ENCODE data around the gene GRN. TPM values are rescaled to one million over a fixed set of nuclear protein-coding genes. Genes with fewer than 3 reads are reported as not detected.

GRN gene
- total and polyA plus RNA-seq, 2 of the 8 experiments (the other 6 are each of a cell fraction or from before 2014, with no cell fraction given), result 108 to 387 TPM

GRCh38 chr17:44324571-44325275 is 20.4 kb upstream of the GRN start, which contains the start of gene SLC25A39 (continued):
- TF ChIP-seq POLR2A (IDR thresholded peaks at IDR 0.05; ENCODE audit: control extremely low read depth in 1 of 2, low read depth in 2 of 2, low read length in 2 of 2), result peak in 1 of 2 experiments; percentile 56; a peak in 1 of 3 replicates
- TF ChIP-seq CTBP2 (IDR thresholded peaks at IDR 0.05; ENCODE audit: borderline replicate concordance, insufficient read depth, insufficient read length, low read length), result no peak
- peak; percentile 16; the same call in 1 of the 2 replicates for TF ChIP-seq CREB1 (IDR thresholded peaks at IDR 0.05)
- TF ChIP-seq TCF12 (IDR thresholded peaks at IDR 0.05; ENCODE audit: low read depth, low read length), result no peak
- peak; percentile 82 to 86; a peak in 3 of 4 replicates for TF ChIP-seq SIN3A (conservative IDR thresholded peaks at IDR 0.05 in 1 of 2, IDR thresholded peaks at IDR 0.05 in 1 of 2; ENCODE audit: low read depth in 1 of 2, low read length in 2 of 2)
- no peak for TF ChIP-seq FOSL1 (IDR thresholded peaks at IDR 0.05; ENCODE audit: insufficient read depth, low read depth, low read length)
- peak; percentile 71 for TF ChIP-seq ASH2L (IDR thresholded peaks at IDR 0.05; ENCODE audit: low read length)
- no peak for TF ChIP-seq CBX8 (IDR thresholded peaks at IDR 0.05; ENCODE audit: borderline replicate concordance, low read depth, low read length)
- no peak for TF ChIP-seq CHD1 (IDR thresholded peaks at IDR 0.05; ENCODE audit: low read depth, low read length)
- TF ChIP-seq HDAC2 (IDR thresholded peaks at IDR 0.05; ENCODE audit: borderline replicate concordance in 1 of 2, low read depth in 2 of 2, low read length in 2 of 2), result peak in 1 of 2 experiments; percentile 91; a peak in 1 of 4 replicates
- 0 out of 2 replicates have a peak, but pooled peaks have one; percentile 17 for TF ChIP-seq JUND (IDR thresholded peaks at IDR 0.05; ENCODE audit: low read length)
- no peak; the same call in none of the 2 replicates for TF ChIP-seq PHF8 (conservative IDR thresholded peaks at IDR 0.05; ENCODE audit: low read depth, low read length)
- no peak for TF ChIP-seq NANOG (IDR thresholded peaks at IDR 0.05; ENCODE audit: insufficient read depth, low read depth, low read length, poor library complexity, severe bottlenecking)
